Stimulated activated naive CD8-positive, alpha-beta T cell treated with anti-CD3 and anti-CD28 coated beads, Interleukin-15, Interleukin-2, amounts not matched to agents 100 ng/mL and 50 ng/mL, for 24 hours (primary cell): ENCODE data around the gene ARPC1B.
"Not testable (repeated sequence)": the region's sequence is repeated elsewhere in the genome, so short reads cannot be mapped to it uniquely, and the experiment has no call there.

ENCODE experiments used
- H3K27ac Mint-ChIP-seq: one replicate; pipeline ENCODE4 v1.8.0; 2021; ENCODE audit warnings: mild to moderate bottlenecking, mixed read lengths
- H3K27me3 Mint-ChIP-seq: one replicate; pipeline ENCODE4 v1.8.0; 2021; ENCODE audit warnings: mixed read lengths
- H3K36me3 Mint-ChIP-seq: one replicate; pipeline ENCODE4 v1.8.0; 2021; ENCODE audit warnings: low read depth, mixed read lengths
- H3K4me1 Mint-ChIP-seq: one replicate; pipeline ENCODE4 v1.8.0; 2021; ENCODE audit warnings: low read depth, mixed read lengths
- H3K4me3 Mint-ChIP-seq: one replicate; pipeline ENCODE4 v1.8.0; 2021; ENCODE audit warnings: mild to moderate bottlenecking, mixed read lengths
- H3K9me3 Mint-ChIP-seq: one replicate; pipeline ENCODE4 v1.8.0; 2021; ENCODE audit warnings: mixed read lengths

ARPC1B gene

GRCh38 chr7:99380032-99380822 lies 5.7 kb downstream of the ARPC1B start:
- H3K4me1 Mint-ChIP-seq: peaks cover 76% of the 10 kb centered on the region
- no peaks in the 10 kb centered on the region for H3K9me3 Mint-ChIP-seq
- H3K27ac Mint-ChIP-seq: peak overlapping the region; percentile 98
- H3K27me3 Mint-ChIP-seq: no peaks in the 10 kb centered on the region
- peaks cover 41% of the 10 kb centered on the region for H3K36me3 Mint-ChIP-seq
- H3K4me3 Mint-ChIP-seq: peak overlapping the region; percentile 82

GRCh38 chr7:99380823-99381663 lies 6.5 kb downstream of the ARPC1B start:
- H3K4me1 Mint-ChIP-seq: peaks cover 75% of the 10 kb centered on the region
- H3K36me3 Mint-ChIP-seq: peaks cover 41% of the 10 kb centered on the region
- peak overlapping the region; percentile 98 for H3K27ac Mint-ChIP-seq
- peak overlapping the region; percentile 82 for H3K4me3 Mint-ChIP-seq
- no peaks in the 10 kb centered on the region for H3K9me3 Mint-ChIP-seq
- no peaks in the 10 kb centered on the region for H3K27me3 Mint-ChIP-seq

- H3K36me3 Mint-ChIP-seq: peaks cover 41% of the 10 kb centered on the region
- peak overlapping the region; percentile 98 for H3K27ac Mint-ChIP-seq
- H3K9me3 Mint-ChIP-seq: no peaks in the 10 kb centered on the region
- peak overlapping the region; percentile 82 for H3K4me3 Mint-ChIP-seq
- no peaks in the 10 kb centered on the region for H3K27me3 Mint-ChIP-seq
- peaks cover 75% of the 10 kb centered on the region for H3K4me1 Mint-ChIP-seq
Observed at GRCh38 chr7:99381664-99382075, 7.1 kb downstream of the ARPC1B start.

GRCh38 chr7:99383203-99383602 lies 8.7 kb downstream of the ARPC1B start:
- Mint-ChIP-seq H3K36me3 (peaks cover 34% of the 10 kb centered on the region), H3K27me3 (no peaks in the 10 kb centered on the region), H3K4me3 (no peak overlapping the region), H3K27ac (peak overlapping the region; percentile 89), H3K4me1 (peaks cover 63% of the 10 kb centered on the region), H3K9me3 (no peaks in the 10 kb centered on the region)

GRCh38 chr7:99383791-99384370 lies 9.4 kb downstream of the ARPC1B start:
- no peaks in the 10 kb centered on the region for H3K27me3 Mint-ChIP-seq
- H3K27ac Mint-ChIP-seq: peak overlapping the region; percentile 89
- peaks cover 59% of the 10 kb centered on the region for H3K4me1 Mint-ChIP-seq
- H3K9me3 Mint-ChIP-seq: no peaks in the 10 kb centered on the region
- H3K4me3 Mint-ChIP-seq: no peak overlapping the region
- H3K36me3 Mint-ChIP-seq: peaks cover 37% of the 10 kb centered on the region

- Mint-ChIP-seq H3K27me3 (no peaks in the 10 kb centered on the region), H3K9me3 (no peaks in the 10 kb centered on the region), H3K4me3 (no peak overlapping the region), H3K4me1 (peaks cover 53% of the 10 kb centered on the region), H3K36me3 (peaks cover 33% of the 10 kb centered on the region), H3K27ac (peak overlapping the region; percentile 89)
Observed at GRCh38 chr7:99384523-99384922, 10.0 kb downstream of the ARPC1B start.

GRCh38 chr7:99385564-99385963 lies 11.0 kb downstream of the ARPC1B start:
- H3K9me3 Mint-ChIP-seq: no peaks in the 10 kb centered on the region
- H3K27me3 Mint-ChIP-seq: no peaks in the 10 kb centered on the region
- H3K27ac Mint-ChIP-seq: peak overlapping the region; percentile 58
- peaks cover 42% of the 10 kb centered on the region for H3K4me1 Mint-ChIP-seq
- H3K36me3 Mint-ChIP-seq: peaks cover 32% of the 10 kb centered on the region
- no peak overlapping the region for H3K4me3 Mint-ChIP-seq

GRCh38 chr7:99386584-99387238 lies 12.2 kb downstream of the ARPC1B start:
- no peaks in the 10 kb centered on the region for H3K9me3 Mint-ChIP-seq
- peak overlapping the region; percentile 79 for H3K27ac Mint-ChIP-seq
- H3K4me3 Mint-ChIP-seq: no peak overlapping the region
- H3K4me1 Mint-ChIP-seq: peaks cover 32% of the 10 kb centered on the region
- peaks cover 35% of the 10 kb centered on the region for H3K36me3 Mint-ChIP-seq
- no peaks in the 10 kb centered on the region for H3K27me3 Mint-ChIP-seq

GRCh38 chr7:99387239-99387635 lies 12.7 kb downstream of the ARPC1B start:
- H3K36me3 Mint-ChIP-seq: peaks cover 35% of the 10 kb centered on the region
- H3K27me3 Mint-ChIP-seq, H3K9me3 Mint-ChIP-seq, H3K27ac Mint-ChIP-seq, H3K4me3 Mint-ChIP-seq: not testable (repeated sequence)
- H3K4me1 Mint-ChIP-seq: peaks cover 31% of the 10 kb centered on the region

- Mint-ChIP-seq H3K27ac (no peak overlapping the region), H3K9me3 (no peaks in the 10 kb centered on the region), H3K36me3 (peaks cover 36% of the 10 kb centered on the region), H3K4me1 (peaks cover 33% of the 10 kb centered on the region), H3K27me3 (no peaks in the 10 kb centered on the region), H3K4me3 (no peak overlapping the region)
Observed at GRCh38 chr7:99387912-99388311, 13.4 kb downstream of the ARPC1B start.

- Mint-ChIP-seq H3K27ac (no peak overlapping the region), H3K36me3 (peaks cover 43% of the 10 kb centered on the region), H3K4me1 (peaks cover 25% of the 10 kb centered on the region), H3K4me3 (no peak overlapping the region), H3K9me3 (no peaks in the 10 kb centered on the region), H3K27me3 (no peaks in the 10 kb centered on the region)
Observed at GRCh38 chr7:99389772-99390171, 15.2 kb downstream of the ARPC1B start.

GRCh38 chr7:99390941-99391602 lies 16.5 kb downstream of the ARPC1B start:
- Mint-ChIP-seq H3K27ac (no peak overlapping the region), H3K36me3 (peaks cover 53% of the 10 kb centered on the region), H3K4me3 (no peak overlapping the region)

GRCh38 chr7:99392046-99392445 lies 17.5 kb downstream of the ARPC1B start:
- H3K9me3 Mint-ChIP-seq: no peaks in the 10 kb centered on the region
- peaks cover 21% of the 10 kb centered on the region for H3K4me1 Mint-ChIP-seq
- H3K27ac Mint-ChIP-seq: no peak overlapping the region
- no peaks in the 10 kb centered on the region for H3K27me3 Mint-ChIP-seq
- H3K36me3 Mint-ChIP-seq: peaks cover 53% of the 10 kb centered on the region
- H3K4me3 Mint-ChIP-seq: no peak overlapping the region

More at GRCh38 chr7:99390941-99391602, 16.5 kb downstream of the ARPC1B start:
- Mint-ChIP-seq H3K4me1 (peaks cover 28% of the 10 kb centered on the region), H3K9me3 (no peaks in the 10 kb centered on the region), H3K27me3 (no peaks in the 10 kb centered on the region)

GRCh38 chr7:99392659-99393354 lies 18.3 kb downstream of the ARPC1B start:
- peak overlapping the region; percentile 83 for H3K27ac Mint-ChIP-seq
- H3K4me1 Mint-ChIP-seq: peaks cover 23% of the 10 kb centered on the region
- H3K9me3 Mint-ChIP-seq: no peaks in the 10 kb centered on the region
- H3K27me3 Mint-ChIP-seq: no peaks in the 10 kb centered on the region
- H3K4me3 Mint-ChIP-seq: peak overlapping the region; percentile 62
- H3K36me3 Mint-ChIP-seq: peaks cover 57% of the 10 kb centered on the region
